ENCODE results near the gene ARMH4. TPM values are rescaled to one million over a fixed set of nuclear protein-coding genes. Genes with fewer than 3 reads are reported as not detected.

Gene ARMH4
- total and polyA plus RNA-seq, 7 donors = 0.60 to 6.6 (median 1.7) TPM; not detected in 1

DNA sequence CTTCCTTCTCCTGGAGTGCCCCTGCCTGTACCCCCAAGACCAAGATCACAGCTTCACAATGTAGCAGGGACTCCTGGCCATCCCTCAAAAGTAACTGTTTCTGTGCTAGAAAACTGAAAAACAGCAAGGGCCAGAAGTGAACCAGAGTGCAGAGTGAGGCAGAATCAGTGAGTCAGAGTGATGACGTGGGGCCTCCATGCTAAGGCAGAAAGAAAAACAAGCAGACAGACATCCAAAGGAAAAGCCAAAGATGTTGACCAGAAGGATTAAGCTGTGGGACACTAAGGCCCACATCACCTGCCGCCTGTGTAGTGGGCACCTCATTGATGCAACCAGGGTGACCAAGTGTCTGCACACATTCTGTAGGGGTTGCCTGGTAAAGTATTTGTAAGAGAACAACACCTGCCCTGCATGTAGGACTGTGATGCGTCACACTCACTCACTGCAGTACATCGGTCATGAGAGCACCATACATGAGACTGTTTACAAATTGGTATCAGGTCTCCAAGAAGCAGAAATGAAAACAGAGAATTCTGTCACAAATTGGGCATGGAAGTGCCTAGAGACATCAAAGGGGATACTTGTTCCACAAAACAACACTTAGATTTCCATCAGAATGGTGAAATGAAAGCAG is 51.2 kb downstream of the ARMH4 start:
- intact Hi-C loops (cut with DNase I) = no loop called here
- no peak for DNase-seq
- 93 to 95% methylated on average over 4 of the region's 4 CpGs for WGBS, 2 donors

GRCh38 chr14:58099682-58100081 is 52.3 kb downstream of the ARMH4 start:
- Histone ChIP-seq H3K4me1 (no peaks in the 10 kb centered on the region), H3K9me3 (no peaks in the 10 kb centered on the region), H3K27ac (peak overlapping the region in 1 of 4 donors; percentile 52), H3K27me3 (no peaks in the 10 kb centered on the region), H3K4me3 (no peak overlapping the region), H3K36me3 (peaks cover 0 to 1% (median 0%) of the 10 kb centered on the region in 4 donors)
- TF ChIP-seq POLR2A (IDR thresholded peaks at IDR 0.05) (no peak), POLR2AphosphoS5 (IDR thresholded peaks at IDR 0.05) (no peak), CTCF (IDR thresholded peaks at IDR 0.05) (no peak), EP300 (IDR thresholded peaks at IDR 0.05) (no peak)
- DNase-seq = no peak
- intact Hi-C loops (cut with DNase I) = no loop called here
- WGBS, 2 donors = 92 to 95% methylated on average over 5 of the region's 5 CpGs

More for the DNA sequence above, 51.2 kb downstream of the ARMH4 start:
- no peak for TF ChIP-seq POLR2A (IDR thresholded peaks at IDR 0.05)
- no peak for TF ChIP-seq EP300 (IDR thresholded peaks at IDR 0.05)
- Histone ChIP-seq H3K27me3 (no peaks in the 10 kb centered on the region), H3K36me3 (no peaks in the 10 kb centered on the region), H3K9me3 (no peaks in the 10 kb centered on the region), H3K4me1 (no peaks in the 10 kb centered on the region), H3K27ac (no peak overlapping the region), H3K4me3 (no peak overlapping the region)

DNA sequence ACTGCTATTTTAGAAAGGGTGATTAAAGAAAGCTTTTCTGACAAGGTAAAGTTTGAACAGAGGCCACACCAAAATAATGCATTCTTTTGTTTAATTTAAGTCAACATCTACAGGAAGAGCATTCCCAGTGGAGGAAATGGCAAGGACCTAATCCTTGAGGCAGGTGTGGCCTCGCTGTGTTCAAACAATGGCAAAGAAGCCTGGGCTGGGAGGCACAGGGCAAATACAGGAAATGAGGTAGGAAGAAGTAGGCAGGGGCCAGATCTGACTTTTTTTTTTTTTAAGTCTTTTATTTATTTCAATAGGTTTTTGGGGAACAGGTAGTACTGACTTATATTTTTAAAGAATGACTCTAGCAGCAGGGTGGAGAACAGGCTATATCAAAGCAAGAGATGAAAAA is 53.5 kb downstream of the ARMH4 start:
- no peak for DNase-seq
- Histone ChIP-seq H3K27me3 (no peaks in the 10 kb centered on the region), H3K36me3 (peaks cover 0 to 3% (median 0%) of the 10 kb centered on the region in 4 donors), H3K4me1 (no peaks in the 10 kb centered on the region), H3K27ac (peak overlapping the region in 1 of 4 donors; percentile 52), H3K4me3 (no peak overlapping the region), H3K9me3 (no peaks in the 10 kb centered on the region)
- intact Hi-C loops (cut with DNase I) = no loop called here
- TF ChIP-seq EP300 (IDR thresholded peaks at IDR 0.05) (no peak), CTCF (IDR thresholded peaks at IDR 0.05) (no peak), POLR2AphosphoS5 (IDR thresholded peaks at IDR 0.05) (no peak), POLR2A (IDR thresholded peaks at IDR 0.05) (no peak)
- 0 to 18% methylated on average over 1 of the region's 1 CpG for WGBS, 2 donors

- no peaks in the 10 kb centered on the region for H3K27me3 ChIP-seq
- H3K36me3 ChIP-seq = peaks cover 0 to 3% (median 0%) of the 10 kb centered on the region in 4 donors
- H3K9me3 ChIP-seq = no peaks in the 10 kb centered on the region
- WGBS, 2 donors = 63 to 67% methylated on average over 2 of the region's 2 CpGs
- H3K4me1 ChIP-seq = no peaks in the 10 kb centered on the region
- no peak overlapping the region for H3K27ac ChIP-seq
- TF ChIP-seq CTCF (IDR thresholded peaks at IDR 0.05) = no peak
- TF ChIP-seq POLR2A (IDR thresholded peaks at IDR 0.05) = no peak
- TF ChIP-seq EP300 (IDR thresholded peaks at IDR 0.05) = no peak
- no peak for TF ChIP-seq POLR2AphosphoS5 (IDR thresholded peaks at IDR 0.05)
- H3K4me3 ChIP-seq = no peak overlapping the region
- DNase-seq = no peak
- intact Hi-C loops (cut with DNase I) = no loop called here
Measured at GRCh38 chr14:58096731-58097130, 55.3 kb downstream of the ARMH4 start.

DNA sequence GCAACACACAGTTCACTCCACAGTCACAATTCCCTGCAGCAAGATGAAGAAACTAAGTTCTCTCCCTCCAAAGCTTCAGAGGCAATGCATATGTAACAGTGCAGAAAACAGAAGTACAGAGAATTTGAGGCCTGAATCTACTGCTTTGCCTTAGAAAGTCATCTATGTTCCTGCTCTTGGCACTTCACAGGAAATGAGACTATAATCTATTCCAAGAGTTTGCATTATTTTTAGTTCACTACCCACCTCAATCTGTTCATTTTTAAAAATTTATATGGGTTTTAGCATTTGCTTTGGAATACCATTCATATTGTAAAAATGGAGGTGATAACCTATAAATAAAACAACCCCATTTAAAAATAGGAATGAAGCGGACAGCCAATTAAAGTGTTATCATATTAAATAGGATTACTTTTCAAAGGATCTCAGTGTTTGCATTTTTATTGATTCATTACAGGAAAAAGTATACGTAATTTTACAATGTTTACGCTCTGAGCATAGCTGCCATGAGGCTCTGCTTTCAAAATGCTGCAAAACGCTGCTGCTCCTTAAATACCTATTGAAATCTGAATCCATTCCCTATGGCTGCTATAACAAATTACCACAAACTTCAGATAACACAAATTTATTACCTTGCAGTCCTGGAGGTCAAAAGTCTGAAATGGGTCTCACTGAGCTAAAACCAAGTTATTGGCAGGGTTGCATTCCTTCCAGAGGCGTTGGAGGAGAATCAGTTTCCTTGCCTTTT is 60.0 kb downstream of the ARMH4 start:
- WGBS, 2 donors = 40 to 70% methylated on average over 5 of the region's 5 CpGs
- Histone ChIP-seq H3K4me3 (no peak overlapping the region), H3K36me3 (peaks cover 0 to 3% (median 0%) of the 10 kb centered on the region in 4 donors), H3K27ac (no peak overlapping the region), H3K9me3 (no peaks in the 10 kb centered on the region), H3K27me3 (no peaks in the 10 kb centered on the region), H3K4me1 (no peaks in the 10 kb centered on the region)
- DNase-seq = no peak
- TF ChIP-seq CTCF (IDR thresholded peaks at IDR 0.05) = no peak
- no peak for TF ChIP-seq EP300 (IDR thresholded peaks at IDR 0.05)
- no peak for TF ChIP-seq POLR2A (IDR thresholded peaks at IDR 0.05)
- TF ChIP-seq POLR2AphosphoS5 (IDR thresholded peaks at IDR 0.05) = no peak
- intact Hi-C loops (cut with DNase I) = no loop called here

Measured in sigmoid colon (tissue), 7 donors.